HG03520 (cell line): Measurements from ENCODE around the gene SZRD1.
A peak's percentile ranks its signal among the peaks of the same experiment; 100 is the strongest.

ENCODE experiments used
- ATAC-seq: cut with Tn5 transposase; IDR thresholded peaks from one replicate; pipeline ENCODE4 v1.9.1; 2021; ENCODE audit warnings: mild to moderate bottlenecking, moderate library complexity; ENCODE audit not compliant: unreplicated experiment

The SZRD1 gene

GRCh38 chr1:16367258-16367967 is 371 bp downstream of the SZRD1 start:
- ATAC-seq = peak; percentile 63

GRCh38 chr1:16367968-16368890 is 1.2 kb downstream of the SZRD1 start:
- no peak for ATAC-seq

- no peak for ATAC-seq
Observed at GRCh38 chr1:16369821-16370220, 2.8 kb downstream of the SZRD1 start.

GRCh38 chr1:16371725-16372124 is 4.7 kb downstream of the SZRD1 start:
- ATAC-seq = no peak

GRCh38 chr1:16372535-16373285 is 5.7 kb downstream of the SZRD1 start:
- no peak for ATAC-seq

GRCh38 chr1:16374266-16374665 is 7.2 kb downstream of the SZRD1 start:
- ATAC-seq = no peak

- no peak for ATAC-seq
Observed at GRCh38 chr1:16375521-16376340, 8.7 kb downstream of the SZRD1 start.

GRCh38 chr1:16376971-16377370 is 9.9 kb downstream of the SZRD1 start:
- ATAC-seq = no peak

GRCh38 chr1:16378443-16378842 is 11.4 kb downstream of the SZRD1 start:
- ATAC-seq = no peak

- no peak for ATAC-seq
Observed at GRCh38 chr1:16380868-16381267, 13.8 kb downstream of the SZRD1 start.

- ATAC-seq = no peak
Observed at GRCh38 chr1:16383888-16384287, 16.8 kb downstream of the SZRD1 start.

- no peak for ATAC-seq
Observed at GRCh38 chr1:16385659-16386453, 18.8 kb downstream of the SZRD1 start.

- no peak for ATAC-seq
Observed at GRCh38 chr1:16386454-16387113, 19.5 kb downstream of the SZRD1 start.

GRCh38 chr1:16387201-16388188 is 20.5 kb downstream of the SZRD1 start:
- ATAC-seq = no peak

GRCh38 chr1:16391411-16391810 is 24.4 kb downstream of the SZRD1 start:
- ATAC-seq = no peak

GRCh38 chr1:16392740-16393569 is 25.9 kb downstream of the SZRD1 start:
- ATAC-seq = no peak
